HG03354 (cell line): ENCODE data around the gene TP53AIP1.
"Not testable (repeated sequence)": the region's sequence is repeated elsewhere in the genome, so short reads cannot be mapped to it uniquely, and the experiment has no call there.

Experiments
- ATAC-seq: cut with Tn5 transposase; IDR thresholded peaks from one replicate; pipeline ENCODE4 v1.9.1; 2021; ENCODE audit warnings: mild to moderate bottlenecking; ENCODE audit not compliant: unreplicated experiment, poor library complexity, severe bottlenecking

TP53AIP1 gene

GRCh38 chr11:128927683-128928336 is 14.9 kb downstream of the TP53AIP1 start:
- no peak for ATAC-seq

- ATAC-seq: no peak
These were observed 15.6 kb downstream of the TP53AIP1 start for GRCh38 chr11:128927108-128927461.

- ATAC-seq: no peak
These were observed 16.1 kb downstream of the TP53AIP1 start for GRCh38 chr11:128926437-128927107.

DNA sequence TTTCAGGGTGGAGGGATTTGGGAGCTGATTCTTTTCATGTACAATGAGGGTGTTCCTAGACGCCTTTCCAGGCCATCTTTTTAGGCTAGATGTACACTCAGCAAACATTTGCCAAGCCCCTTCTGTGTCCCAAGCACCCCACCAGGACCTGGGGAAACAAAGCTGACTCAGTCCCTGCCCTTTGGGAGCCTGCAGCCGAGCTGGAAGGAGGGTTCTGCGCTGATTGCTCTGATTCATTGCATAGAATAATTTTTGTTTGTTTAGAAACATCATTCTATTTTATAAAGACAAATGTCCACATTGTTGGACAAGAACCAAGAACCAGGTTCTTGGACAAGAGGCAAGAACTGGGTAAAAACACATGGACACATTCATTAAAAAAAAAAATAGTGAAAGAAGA is 16.7 kb downstream of the TP53AIP1 start:
- ATAC-seq: no peak

GRCh38 chr11:128925250-128925600 is 17.4 kb downstream of the TP53AIP1 start:
- ATAC-seq: no peak

DNA sequence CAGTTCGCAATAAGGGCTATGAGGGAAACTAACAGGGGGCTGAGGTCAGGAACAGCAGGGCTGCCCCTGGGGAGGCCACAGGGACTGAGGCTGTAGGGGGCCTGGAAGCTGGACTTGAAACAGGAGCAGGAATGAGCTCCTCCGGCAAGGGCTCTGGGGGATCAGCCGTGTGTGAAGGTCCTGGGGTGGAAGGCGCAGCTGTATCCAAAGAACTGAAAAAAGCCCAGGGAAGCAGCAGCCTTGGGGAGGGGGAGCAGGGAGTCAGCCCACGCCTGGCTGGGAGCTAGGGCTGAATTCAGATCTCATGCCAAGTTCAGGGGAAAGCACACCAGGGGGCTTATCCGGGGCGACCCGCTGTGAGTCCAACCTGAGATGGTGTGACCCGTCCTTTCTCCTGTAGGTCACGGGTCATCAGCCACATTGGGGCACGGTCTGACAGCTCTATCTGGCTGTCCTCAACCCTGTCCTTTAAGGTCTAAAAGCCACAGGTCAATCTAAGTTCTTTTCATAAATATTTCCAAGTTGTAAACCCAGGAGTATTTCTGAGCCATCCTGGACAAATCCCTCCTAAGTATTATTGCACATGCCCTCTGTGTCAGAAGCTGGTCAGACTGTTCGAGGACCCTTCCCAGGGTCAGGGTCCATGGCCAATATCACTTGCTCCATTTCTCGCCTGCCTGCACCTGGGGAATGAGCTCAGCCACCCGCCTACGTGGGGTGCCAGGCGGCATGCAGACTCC is 18.0 kb downstream of the TP53AIP1 start:
- ATAC-seq: no peak

- no peak for ATAC-seq
These were observed 18.6 kb downstream of the TP53AIP1 start for GRCh38 chr11:128924104-128924503.

GRCh38 chr11:128921793-128922192 is 20.9 kb downstream of the TP53AIP1 start:
- no peak for ATAC-seq

- ATAC-seq: no peak
These were observed 22.0 kb downstream of the TP53AIP1 start for GRCh38 chr11:128920666-128921065.

- ATAC-seq: not testable (repeated sequence)
These were observed 23.0 kb downstream of the TP53AIP1 start for GRCh38 chr11:128919635-128920034.

DNA sequence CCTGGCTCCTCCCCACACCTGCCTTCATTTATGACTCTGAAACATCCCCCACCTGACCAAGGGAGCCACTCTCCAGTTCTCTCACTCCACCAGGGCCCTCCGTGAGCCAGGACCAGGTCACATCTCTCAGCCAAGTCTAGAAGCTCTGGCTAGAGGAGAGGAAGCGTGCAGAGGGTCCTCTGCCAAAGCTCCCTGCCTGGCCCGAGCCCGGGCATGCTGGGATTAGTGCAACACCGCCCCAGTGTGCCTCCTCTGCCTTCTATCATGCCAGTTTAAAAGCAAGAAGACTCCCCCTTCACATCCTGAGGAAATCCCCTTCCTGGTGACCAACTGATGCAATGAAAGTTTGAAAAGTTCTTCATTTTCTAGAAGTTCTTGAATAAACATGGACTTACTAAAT is 23.5 kb downstream of the TP53AIP1 start:
- ATAC-seq: no peak

DNA sequence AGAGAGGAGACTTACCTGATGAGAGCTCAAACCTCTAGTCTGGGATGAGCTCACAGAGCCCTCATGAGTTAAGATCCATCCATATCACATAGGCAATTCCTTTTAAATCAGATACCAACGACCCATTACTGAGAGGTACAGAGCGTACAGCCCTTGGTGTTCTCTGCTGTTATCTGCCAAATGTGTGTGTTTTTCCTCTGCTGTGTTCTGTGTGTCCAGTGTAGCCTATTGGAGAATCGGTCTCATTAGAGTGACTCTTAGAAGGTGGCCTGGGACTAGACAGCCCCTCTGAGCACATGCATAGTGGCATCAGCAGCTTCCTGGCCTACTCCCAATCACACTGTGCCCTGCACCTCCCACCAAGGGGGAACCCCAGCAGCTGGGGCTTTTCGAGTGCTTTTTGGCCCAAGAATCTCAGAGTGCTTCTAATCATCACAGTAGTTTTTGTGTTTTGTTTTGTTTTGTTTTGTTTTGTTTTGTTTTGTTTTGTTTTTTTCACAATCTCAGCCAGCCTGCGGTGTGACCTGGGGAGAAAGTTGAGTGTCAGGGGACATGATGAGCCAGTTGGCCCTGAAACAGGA is 25.4 kb downstream of the TP53AIP1 start:
- no peak for ATAC-seq

- ATAC-seq: no peak
These were observed 26.0 kb downstream of the TP53AIP1 start for GRCh38 chr11:128916681-128917080.

- ATAC-seq: no peak
These were observed 26.6 kb downstream of the TP53AIP1 start for GRCh38 chr11:128916037-128916572.

- no peak for ATAC-seq
These were observed 27.5 kb downstream of the TP53AIP1 start for GRCh38 chr11:128915149-128915521.

DNA sequence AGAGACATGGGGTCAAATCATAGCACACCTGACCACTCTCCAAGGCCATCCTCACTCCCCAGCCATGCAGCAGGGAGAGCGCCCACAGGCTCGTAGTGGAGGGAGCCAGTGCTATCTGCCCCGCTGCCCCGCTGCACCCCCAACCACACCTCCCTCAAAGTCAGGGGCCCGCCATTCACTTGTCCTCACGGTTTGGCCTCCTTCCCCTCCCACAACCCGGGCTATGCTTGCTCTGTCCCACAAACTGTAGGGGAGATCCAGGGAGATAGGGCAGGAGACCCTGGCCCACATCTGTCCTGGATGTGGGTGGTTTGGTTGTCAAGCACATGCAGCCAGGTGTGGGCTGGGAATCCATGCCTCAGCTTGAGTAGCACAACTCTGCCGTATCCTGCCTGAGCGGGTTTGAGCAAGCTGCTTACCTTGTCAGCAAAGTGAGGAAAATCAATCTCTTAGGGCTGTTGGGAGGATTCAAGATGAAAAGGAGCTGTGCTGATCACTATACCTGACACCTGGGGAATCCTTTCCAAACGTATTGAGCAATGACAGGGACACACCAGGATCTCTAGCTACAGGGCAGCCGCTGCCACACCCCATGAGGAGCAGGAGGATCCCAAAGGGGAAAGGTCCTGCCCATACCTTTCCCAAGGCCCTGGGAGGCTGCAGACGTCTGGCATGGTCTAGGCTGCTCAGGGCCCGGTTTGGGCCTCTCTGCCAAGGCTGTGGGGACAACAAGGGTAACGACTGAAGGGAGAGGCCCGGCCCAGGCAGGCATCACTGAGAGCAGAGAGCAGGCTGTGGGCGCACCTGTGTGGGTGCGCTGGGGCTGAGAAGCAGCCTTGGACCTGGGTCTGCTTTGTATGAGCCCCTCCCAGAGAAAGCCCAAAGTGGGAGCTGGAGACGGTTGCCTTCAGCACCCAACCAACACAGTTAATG is 28.2 kb downstream of the TP53AIP1 start:
- no peak for ATAC-seq

- ATAC-seq: no peak
These were observed 28.9 kb downstream of the TP53AIP1 start for GRCh38 chr11:128913806-128914205.

DNA sequence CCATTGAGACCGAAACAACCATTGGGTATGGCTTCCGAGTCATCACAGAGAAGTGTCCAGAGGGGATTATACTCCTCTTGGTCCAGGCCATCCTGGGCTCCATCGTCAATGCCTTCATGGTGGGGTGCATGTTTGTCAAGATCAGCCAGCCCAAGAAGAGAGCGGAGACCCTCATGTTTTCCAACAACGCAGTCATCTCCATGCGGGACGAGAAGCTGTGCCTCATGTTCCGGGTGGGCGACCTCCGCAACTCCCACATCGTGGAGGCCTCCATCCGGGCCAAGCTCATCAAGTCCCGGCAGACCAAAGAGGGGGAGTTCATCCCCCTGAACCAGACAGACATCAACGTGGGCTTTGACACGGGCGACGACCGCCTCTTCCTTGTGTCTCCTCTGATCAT is 31.0 kb downstream of the TP53AIP1 start:
- ATAC-seq: no peak

GRCh38 chr11:128911239-128911638 is 31.4 kb downstream of the TP53AIP1 start:
- no peak for ATAC-seq

- no peak for ATAC-seq
These were observed 32.1 kb downstream of the TP53AIP1 start for GRCh38 chr11:128910576-128910975.
